Left renal cortex interstitium (tissue), 4 donors: ENCODE data around the gene GADD45A. TPM values are rescaled to one million over a fixed set of nuclear protein-coding genes. Genes with fewer than 3 reads are reported as not detected.

Experiments used
- polyA plus RNA-seq, 4 donors: library from polyadenylated mRNA; unstranded; fragments of 120-200 nt; gene quantifications; one replicate each; pipeline ENCODE4 v1.2.1, GENCODE V29; 2013; ENCODE audit not compliant: insufficient read length in 4 of 4

Gene GADD45A
- polyA plus RNA-seq, 4 donors: 107 to 130 (median 130) TPM

Other genes starting within 250 kb of the GADD45A start
- gene GNG12, start 148.3 kb downstream of the GADD45A start, polyA plus RNA-seq: 100 to 1,000 TPM in 3 of 4 donors, 10 to 100 TPM in 1; 83.3 to 111 (median 106) TPM